Coronary artery (tissue), 2 donors: Measurements from ENCODE around the gene ZNF578.
"Not testable (repeated sequence)": the region's sequence is repeated elsewhere in the genome, so short reads cannot be mapped to it uniquely, and the experiment has no call there.

Experiments
- DNase-seq: peaks from one replicate; pipeline ENCODE4 v3.0.0-alpha.2; 2017; ENCODE audit warnings: low spot score
- H3K27ac ChIP-seq, 2 donors: fragments of 200-600 bp; sonication (generic); one replicate each; pipeline ENCODE4 v1.5.1; 2016 to 2019
- H3K4me3 ChIP-seq: fragments of 200-600 bp; sonication (generic); 2 replicates; pipeline ENCODE4 v1.5.1; 2016; ENCODE audit warnings: mild to moderate bottlenecking, moderate library complexity
- TF ChIP-seq, protein P1 (sequence below): fragments of 200-600 bp; sonication (generic); IDR thresholded peaks from one replicate; pipeline ENCODE4 v1.5.1; 2019; ENCODE audit warnings: antibody characterized with exemption

The ZNF578 gene

DNA sequence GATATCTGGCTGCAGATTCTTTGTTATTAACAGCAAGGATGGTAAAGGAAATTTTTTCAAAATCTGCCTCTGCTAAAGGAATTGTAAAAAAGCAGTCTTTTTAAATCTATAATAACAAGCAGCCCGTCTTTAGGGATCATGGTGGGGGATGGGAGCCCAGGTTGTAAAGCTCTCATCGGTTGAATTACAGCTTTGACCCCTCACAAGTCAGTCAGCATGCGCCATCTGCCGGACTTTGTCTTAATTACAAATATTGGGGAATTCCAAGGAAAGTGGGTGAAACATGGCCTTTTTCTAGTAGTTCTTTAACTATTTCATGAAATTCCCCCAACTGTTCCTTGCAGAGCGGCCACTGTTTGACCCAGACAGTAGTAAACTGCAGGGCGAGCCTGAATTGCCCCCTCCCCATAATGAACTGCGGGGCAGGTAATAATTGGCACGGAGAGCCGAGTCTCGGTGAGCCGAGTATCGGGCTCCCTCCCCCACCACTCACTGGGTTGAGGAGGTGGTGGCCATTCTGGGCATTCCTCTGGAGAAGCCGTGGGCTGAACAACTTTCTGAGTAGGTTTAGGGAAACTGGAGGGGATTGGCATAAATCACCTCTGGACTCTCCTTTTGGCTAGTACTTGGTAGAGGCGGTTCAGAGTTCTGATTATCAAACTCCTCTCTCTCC lies 11.6 kb downstream of the ZNF578 start:
- no peak overlapping the region for H3K4me3 ChIP-seq
- H3K27ac ChIP-seq, result no peak overlapping the region
- TF ChIP-seq, protein P1, sequence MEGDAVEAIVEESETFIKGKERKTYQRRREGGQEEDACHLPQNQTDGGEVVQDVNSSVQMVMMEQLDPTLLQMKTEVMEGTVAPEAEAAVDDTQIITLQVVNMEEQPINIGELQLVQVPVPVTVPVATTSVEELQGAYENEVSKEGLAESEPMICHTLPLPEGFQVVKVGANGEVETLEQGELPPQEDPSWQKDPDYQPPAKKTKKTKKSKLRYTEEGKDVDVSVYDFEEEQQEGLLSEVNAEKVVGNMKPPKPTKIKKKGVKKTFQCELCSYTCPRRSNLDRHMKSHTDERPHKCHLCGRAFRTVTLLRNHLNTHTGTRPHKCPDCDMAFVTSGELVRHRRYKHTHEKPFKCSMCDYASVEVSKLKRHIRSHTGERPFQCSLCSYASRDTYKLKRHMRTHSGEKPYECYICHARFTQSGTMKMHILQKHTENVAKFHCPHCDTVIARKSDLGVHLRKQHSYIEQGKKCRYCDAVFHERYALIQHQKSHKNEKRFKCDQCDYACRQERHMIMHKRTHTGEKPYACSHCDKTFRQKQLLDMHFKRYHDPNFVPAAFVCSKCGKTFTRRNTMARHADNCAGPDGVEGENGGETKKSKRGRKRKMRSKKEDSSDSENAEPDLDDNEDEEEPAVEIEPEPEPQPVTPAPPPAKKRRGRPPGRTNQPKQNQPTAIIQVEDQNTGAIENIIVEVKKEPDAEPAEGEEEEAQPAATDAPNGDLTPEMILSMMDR, result no peak
- DNase-seq, result no peak

DNA sequence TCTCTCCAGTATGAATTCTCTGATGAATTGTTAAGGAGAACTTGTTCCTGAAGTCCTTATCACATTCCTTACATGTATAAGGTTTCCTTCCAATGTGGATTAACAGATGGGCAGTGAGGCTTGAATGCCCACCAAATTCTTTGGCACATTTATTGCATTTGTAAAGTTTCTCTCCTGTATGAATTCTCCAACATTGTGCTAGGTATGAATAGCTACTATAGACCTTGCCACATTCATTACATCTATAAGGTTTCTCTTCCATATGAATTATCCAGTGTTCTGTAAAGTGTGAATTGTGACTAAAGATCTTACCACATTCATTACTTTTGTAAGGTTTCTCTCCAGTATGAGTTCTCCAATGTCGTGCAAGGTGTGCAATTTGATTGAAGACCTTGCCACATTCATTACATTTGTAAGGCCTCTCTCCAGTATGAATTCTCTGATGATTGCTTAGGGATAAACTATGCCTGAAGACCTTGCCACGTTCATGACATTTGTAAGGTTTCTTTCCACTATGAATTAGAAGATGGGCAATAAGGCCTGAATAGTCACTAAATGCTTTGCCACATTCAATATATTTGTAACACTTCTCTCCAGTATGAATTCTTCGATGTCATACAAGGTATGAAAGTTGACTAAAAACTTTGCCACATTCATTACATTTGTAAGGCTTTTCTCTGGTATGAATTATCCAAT lies 20.4 kb downstream of the ZNF578 start:
- TF ChIP-seq, protein P1, result no peak
- Histone ChIP-seq H3K27ac (no peak overlapping the region), H3K4me3 (no peak overlapping the region)
- no peak for DNase-seq

- no peak overlapping the region for H3K27ac ChIP-seq
- DNase-seq, result no peak
- no peak overlapping the region for H3K4me3 ChIP-seq
- TF ChIP-seq, protein P1, result no peak
These were observed 21.2 kb downstream of the ZNF578 start for GRCh38 chr19:52474351-52475127.

- H3K4me3 ChIP-seq, H3K27ac ChIP-seq, DNase-seq: not testable (repeated sequence)
These were observed 30.9 kb downstream of the ZNF578 start for GRCh38 chr19:52484111-52484743.

DNA sequence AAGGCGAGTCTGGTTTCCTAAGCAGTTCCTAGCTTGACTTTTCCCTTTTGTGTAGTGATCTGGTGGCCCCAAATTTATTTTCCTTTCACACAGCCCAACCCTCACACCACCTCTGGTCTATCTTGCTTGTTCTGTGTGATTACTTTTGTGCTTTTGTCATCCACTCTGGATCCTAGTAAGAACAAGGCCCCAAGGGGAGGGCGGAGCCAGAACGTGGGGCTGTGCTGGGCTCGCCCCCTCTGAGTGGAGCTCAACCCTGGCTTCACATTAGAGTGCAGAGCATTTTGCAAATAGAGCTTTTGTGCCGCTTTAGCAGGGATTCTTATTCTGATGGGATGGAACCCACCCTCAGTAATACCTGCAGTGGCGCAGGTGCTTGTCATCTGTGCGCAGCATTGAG lies 31.7 kb downstream of the ZNF578 start:
- not testable (repeated sequence) for H3K27ac ChIP-seq, H3K4me3 ChIP-seq

GRCh38 chr19:52485561-52486240 lies 32.3 kb downstream of the ZNF578 start:
- H3K4me3 ChIP-seq, H3K27ac ChIP-seq, DNase-seq: not testable (repeated sequence)

More for the DNA sequence above, 31.7 kb downstream of the ZNF578 start:
- DNase-seq, result not testable (repeated sequence)

DNA sequence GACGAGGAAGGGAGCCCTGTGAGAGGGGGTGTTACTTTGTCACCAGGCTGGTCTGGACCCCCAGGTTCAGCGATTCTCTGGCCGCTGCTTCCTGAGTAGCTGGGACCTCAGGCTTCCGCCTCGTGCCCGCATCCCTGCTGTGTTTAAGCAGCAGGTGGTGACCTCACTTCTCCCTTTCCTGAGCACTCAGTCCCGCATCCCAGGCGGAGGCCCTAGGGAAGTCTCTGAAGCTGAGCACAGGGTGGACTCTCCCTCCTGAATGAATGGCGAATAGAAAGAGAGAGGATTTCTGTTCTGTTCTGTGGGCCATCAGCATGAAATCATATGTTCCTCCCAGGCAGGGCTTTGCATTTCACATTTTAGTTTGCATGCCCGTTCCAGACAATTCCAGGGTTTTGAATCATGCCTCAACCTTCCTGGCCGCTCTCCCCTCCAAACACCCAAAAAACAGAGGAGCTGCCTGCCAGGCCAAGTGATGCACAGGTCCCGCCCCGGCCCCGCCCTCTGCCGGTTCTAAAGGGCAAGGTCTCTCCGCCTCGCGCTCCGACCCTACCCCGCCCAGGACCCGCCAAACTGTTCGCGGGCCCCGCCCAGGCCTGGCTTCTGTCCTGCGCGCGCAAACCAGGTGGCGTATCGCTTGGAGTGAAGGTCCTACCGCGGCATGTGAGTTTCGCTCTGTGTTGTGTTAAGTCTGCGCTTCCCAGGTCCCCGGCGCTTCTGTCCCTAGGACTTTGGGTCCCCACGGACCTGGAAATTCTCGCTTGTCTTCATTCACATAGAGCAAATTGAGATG lies 39.0 kb downstream of the ZNF578 start:
- Histone ChIP-seq H3K4me3 (peak overlapping the region; percentile 59), H3K27ac (no peak overlapping the region)
- no peak for DNase-seq
- TF ChIP-seq, protein P1, result no peak
